GM21515 (cell line): Measurements from ENCODE around the gene FOXF2.
"Not testable (repeated sequence)": the region's sequence is repeated elsewhere in the genome, so short reads cannot be mapped to it uniquely, and the experiment has no call there.

Source experiments
- ATAC-seq: cut with Tn5 transposase; IDR thresholded peaks from one replicate; pipeline ENCODE4 v1.9.1; 2021; ENCODE audit not compliant: unreplicated experiment

FOXF2 gene

DNA sequence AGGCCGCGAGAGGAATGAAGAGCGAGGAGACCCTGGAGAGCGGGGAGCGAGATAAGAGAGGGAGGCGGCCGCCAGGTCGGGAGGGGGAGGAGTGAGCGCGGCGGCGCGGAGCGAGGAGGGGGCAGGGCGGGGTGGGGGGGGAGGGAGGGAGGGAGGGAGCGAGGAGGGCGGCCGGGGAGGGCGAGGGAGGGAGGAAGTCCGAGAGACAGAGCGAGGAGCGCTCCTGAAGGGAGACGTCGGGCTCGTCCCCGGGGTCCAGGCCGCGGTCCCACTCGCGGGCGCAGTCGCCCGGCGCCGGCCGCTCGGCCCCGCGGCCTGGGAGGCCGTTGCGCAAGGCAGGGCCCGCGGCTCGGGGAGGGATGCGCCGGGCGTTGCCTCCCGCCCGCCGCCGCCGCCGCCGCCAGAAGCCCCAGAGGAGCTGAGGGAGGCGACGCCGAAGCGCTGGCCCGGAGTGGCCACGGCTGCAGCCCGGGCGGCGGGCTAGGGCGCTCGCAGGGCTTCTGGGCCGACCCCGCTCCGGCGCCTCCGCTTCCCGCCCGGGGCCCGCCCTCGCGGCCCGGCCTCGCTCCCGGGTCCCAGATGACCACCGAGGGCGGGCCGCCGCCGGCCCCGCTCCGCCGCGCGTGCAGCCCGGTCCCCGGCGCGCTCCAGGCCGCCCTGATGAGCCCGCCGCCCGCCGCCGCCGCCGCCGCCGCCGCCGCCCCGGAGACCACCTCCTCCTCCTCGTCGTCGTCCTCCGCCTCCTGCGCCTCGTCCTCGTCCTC is at the start of gene FOXF2:
Gene FOXF2, plus strand, starts transcription at position 208 of the 764 bp plus-strand sequence. Its CDS starts 372 bp downstream, at position 580.
- ATAC-seq, result no peak

DNA sequence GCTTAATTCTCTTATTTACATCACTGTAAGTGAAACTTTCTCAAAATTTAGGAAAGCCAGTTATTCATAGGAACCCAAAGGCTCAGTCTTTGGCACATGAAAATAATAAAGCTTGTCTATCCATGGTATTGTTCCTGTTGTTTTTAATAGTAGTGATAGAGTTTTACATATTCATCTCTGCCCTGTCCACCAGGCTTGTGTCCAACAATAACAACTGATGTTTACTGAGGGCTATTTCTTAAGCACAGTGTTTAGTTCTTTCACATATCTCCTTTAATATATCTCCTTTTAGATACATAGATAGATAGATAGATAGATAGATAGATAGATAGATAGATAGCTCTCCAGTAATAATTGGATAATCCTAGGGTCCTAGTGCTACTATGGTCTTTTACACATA is 43.3 kb upstream of the FOXF2 start:
- no peak for ATAC-seq

DNA sequence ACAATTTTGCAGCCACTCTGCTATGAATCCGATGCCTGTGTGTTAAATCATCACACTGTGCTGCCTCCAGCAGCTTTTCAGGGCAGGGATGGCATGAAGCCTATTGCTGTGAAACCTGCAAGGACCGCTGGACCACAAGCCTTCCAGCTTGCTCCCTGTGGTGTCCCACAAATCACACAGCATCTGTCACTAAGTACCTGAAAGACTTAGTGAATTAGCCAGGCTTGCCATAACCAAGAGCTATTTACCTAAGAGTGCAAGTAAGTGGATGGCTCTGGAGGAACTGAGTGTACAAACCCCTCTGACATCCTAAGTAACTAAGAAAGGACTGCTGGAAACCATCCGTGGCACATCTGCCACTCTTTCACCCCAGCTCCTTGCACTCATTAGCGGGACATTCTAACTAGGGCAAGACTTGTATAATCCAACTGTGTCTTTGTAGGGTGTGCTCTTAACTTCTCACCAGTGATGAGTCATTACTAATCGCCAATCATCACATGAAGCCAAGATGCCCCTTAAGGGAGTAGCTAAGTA is 42.8 kb upstream of the FOXF2 start:
- no peak for ATAC-seq

DNA sequence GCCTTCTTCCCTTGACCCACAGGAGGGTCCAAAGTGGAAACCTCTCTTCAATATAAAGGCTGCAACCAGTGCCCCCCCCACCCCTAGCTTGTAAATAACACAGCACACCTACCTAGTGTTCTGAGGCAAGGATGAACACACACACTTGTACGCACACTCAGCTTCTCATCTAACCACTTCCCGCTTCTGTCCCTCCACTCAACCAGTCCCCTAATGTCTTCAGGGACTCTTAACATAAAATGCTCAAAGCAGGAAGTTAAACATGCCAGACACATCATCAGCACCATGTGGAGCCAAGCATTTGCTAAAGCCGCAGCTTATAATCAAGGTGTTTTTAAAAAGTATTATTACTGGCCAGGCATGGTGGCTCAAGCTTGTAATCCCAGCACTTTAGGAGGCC is 42.2 kb upstream of the FOXF2 start:
- no peak for ATAC-seq

DNA sequence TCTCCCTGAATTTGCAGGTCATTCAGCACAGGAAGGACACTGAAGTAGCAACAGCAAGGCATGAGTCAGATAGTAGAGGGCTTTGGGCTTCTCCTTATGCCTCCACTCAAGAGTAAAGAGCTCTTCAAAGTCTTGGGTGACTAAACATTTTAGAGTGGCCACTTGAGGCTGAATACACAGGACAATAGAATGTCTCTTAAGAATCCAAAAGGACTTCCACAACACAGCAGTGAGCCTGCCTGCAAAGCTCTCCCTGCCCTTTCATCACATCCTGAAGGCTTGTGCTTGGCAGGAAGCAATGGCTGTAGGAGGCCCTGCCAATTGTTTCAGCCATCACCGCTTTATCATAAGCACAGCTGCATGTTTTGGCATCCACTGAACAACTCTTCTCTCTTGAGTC is 40.7 kb upstream of the FOXF2 start:
- no peak for ATAC-seq

DNA sequence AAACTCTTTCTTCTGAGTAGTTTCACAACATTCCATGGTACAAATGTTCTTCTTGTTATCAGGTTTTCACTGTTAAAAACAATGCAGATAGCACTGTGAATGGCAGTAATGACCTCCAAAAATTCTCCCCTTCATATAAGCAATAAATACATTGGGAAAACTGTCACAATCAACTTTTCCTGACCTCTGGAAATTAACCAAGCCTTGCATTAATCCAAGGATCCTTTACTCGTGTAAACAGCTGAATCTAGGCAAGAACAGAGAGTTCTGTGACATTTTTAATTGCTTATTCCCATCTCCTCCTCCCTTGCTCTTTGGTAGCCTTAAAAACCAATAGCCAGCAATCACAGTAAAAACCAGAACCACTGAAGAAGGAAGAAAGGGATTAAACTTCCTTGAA is 39.7 kb upstream of the FOXF2 start:
- no peak for ATAC-seq

DNA sequence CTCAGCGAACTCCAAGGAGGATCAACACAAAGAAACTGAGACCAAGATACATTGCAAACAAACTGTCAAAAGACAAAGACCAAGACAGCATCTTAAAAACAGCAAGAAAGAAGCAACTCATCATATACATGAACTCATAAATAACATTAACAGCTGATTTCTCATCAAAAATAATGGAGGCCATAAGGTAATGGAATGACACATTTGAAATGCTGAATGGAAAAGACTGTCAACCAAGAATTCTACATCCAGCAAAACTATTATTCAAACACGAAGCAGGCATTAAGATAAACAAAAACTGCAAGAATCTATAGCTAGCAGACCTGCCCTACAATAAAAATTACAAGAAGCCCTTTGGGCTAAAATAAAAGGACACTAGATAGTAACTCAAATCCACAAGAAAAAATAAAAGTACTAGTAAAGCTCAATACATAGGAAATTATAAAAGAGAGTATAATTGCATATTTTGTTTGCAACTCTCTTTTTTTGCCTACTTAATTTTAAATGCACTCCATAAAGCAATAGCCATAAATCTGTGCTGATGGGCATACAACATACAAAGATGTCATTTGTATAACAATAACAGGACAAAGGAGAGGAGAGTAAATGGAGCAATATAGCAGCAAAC is 37.9 kb upstream of the FOXF2 start:
- no peak for ATAC-seq

DNA sequence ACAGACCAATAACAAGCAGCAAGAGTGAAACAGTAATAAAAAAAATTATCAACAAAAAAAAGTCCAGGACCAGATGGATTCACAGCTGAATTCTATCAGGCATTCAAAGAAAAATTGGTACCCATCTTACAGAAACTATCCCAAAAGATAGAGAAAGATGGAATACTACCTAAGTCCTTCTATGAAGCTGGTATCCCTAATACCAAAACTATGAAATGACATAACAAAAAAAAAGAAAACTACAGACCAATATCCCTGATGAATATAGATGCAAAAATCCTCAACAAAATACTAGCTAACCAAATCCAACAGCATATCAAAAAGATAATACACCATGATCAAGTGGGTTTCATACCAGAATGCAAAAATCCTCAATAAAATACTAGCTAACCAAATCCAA is 34.3 kb upstream of the FOXF2 start:
- ATAC-seq, result not testable (repeated sequence)

DNA sequence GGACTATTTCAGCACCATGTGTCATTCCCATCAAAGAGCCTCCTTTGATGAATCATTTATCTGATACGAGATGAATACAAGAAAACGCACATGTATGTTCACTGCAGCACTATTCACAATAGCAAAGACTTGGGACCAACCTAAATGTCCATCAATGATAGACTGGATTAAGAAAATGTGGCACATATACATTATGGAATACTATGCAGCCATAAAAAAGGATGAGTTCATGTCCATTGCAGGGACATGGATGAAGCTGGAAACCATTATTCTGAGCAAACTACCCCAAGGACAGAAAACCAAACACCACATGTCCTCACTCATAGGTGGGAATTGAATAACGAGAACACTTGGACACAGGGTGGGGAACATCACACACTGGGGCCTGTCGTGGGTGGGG is 27.7 kb upstream of the FOXF2 start:
- ATAC-seq, result not testable (repeated sequence)

DNA sequence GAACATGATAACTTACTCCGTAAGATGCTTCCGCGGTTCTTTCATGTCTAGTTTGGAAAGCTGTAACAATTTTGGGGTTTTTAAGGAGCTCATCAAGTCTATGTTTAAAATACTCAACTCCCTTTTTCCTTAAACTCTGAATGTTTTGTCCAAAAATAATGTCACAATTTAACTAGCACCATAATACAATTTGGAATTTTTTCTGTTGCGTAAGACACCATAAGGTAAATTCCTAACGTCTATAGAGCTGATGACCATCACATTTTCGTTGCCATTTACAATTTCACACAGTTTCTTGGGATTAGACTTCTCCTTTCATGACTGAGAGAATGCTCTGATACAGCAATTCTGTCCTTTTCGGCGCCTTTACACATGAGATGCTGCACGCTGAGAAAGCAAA is 26.7 kb upstream of the FOXF2 start:
- ATAC-seq, result no peak

DNA sequence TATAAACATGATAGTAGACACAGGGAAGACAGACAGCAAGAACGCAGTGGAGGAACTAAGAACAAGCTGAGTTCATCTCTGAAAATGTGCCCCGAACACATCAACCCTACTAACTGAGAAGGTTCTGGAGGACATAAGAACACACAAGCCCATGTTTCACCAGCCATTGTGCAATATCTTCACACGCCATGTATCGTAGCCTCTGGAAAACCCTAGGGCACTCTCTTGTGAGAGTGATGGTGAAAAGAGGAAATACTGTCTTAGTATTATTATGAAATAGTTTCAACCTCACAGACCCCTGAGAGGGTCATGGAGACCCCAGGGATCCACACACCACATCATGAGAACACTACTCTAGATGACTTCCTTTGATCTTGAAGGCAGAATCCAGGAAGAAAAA is 26.1 kb upstream of the FOXF2 start:
- no peak for ATAC-seq

DNA sequence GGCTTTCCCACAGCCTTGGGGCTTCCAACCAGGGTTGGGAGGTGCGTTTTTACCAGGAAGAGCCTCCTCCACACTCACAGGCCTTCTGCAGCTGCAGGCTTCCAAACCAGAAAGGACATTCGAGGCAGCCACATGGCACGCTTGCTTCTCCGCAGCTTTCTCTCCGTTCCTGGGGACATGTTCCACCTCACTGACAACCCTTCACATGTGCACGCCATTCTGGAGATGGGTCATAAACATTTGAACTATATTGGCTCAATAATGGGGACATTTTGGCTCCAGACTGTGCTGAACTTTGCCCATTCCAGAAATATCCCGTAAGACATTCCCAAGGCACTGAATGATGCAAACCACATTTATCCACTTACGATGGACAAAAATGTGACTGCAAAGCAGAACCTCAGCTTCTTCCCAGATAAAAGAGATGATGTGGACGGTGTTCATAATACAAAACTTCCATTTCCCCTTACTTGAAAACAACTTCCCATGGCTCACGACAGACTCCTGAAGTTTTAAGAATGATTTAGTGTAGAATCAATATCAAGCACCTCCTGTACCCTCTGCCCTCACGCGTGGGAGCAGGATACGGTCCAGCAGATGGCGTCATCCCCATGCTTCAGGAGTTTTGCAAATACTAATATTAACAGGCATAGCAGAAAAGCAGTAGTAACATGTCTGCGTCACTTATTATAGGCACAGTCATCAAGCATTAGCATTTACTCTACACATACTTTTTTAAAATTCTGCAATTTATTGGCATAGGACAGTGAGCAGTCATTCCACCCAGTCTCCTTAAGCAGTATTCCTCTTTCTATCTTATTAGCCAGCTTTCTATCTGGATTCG is 25.4 kb upstream of the FOXF2 start:
- no peak for ATAC-seq

DNA sequence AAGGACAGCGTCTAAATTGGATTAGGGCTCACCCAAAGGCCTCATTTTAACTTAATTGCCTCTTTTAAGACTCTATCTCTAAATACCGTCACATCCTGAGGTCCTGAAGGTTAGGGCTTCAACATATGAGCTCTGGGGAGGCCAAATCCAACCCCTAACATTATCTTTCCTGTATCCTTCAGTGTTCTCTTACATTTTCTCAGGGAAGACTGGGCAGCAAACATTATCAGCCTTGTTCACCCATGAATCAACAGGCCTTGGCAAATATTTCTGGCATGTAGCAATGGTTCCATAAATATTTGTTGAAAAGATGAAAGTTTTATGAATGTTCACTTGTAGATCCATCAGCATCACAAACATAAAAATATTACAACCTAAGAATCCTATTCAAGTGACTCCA is 24.6 kb upstream of the FOXF2 start:
- ATAC-seq, result no peak

DNA sequence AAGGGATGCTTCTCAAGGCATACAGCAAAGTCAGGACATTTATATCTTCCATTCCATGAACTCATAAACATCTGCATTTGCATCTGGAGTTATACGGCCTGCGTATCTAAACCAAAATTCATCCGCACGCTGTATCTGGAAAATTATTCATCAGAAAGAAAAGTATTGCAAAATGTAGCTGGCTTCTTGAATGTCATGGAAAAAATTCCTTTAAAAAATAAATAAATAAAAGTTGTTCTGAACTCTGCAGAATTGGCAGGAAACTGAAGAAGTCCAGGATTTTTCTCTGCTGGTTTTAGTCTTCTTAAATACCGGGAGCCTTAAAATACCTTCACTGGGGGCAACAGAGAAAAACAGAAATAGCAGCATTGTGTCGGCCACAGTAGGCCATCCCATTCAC is 23.7 kb upstream of the FOXF2 start:
- ATAC-seq, result no peak

DNA sequence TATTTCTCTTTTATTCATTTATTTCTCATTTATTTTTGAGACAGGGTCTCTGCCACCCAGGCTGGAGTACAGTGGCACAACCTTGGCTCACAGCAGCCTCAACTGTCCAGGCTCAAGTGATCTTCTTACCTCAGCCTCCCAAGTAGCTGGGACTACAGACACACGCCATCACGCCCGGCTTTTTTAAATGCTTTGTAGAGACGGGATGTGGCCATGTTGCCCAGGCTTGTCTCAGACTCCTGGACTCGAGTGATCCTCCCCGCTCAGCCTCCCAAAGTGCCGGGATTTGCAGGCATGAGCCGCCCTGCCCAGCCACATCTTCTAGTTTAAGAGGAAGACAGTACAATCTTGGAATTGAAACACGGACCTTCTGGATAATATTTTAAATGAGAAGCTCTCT is 21.6 kb upstream of the FOXF2 start:
- ATAC-seq, result no peak

DNA sequence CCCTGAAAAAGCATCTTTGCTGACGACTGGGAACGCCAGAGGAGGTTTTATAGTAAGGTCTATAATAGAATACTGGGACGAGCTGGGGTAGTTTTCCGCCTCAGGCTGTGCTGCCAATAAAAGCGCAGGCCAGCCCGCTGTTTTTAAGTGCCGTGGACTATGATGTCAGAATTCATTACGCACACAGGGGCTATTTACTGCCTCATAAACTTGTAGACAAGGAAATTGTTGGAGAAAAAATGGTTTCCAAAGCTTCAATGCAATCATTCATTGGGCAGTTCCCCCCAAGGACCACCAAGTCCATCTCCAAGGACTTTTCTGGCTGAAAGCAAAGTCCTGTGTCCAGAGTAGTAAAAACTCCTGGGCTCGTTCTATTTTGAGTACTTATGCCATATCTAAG is 20.4 kb upstream of the FOXF2 start:
- ATAC-seq, result no peak

DNA sequence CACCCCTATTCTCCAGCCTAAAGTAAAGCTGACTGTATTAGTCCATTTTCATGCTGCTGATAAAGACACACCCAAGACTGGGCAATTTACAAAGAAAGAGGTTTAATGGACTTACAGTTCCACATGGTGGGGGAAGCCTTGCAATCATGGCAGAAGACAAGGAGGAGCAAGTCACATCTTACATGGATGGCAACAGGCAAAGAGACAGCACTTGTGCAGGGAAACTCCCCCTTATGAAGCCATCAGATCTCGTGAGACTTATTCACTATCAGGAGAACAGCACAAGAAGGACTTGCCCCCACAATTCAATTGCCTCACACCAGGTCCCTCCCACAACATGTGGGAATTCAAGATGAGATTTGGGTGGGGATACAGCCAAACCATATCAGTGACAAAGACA is 19.7 kb upstream of the FOXF2 start:
- not testable (repeated sequence) for ATAC-seq

DNA sequence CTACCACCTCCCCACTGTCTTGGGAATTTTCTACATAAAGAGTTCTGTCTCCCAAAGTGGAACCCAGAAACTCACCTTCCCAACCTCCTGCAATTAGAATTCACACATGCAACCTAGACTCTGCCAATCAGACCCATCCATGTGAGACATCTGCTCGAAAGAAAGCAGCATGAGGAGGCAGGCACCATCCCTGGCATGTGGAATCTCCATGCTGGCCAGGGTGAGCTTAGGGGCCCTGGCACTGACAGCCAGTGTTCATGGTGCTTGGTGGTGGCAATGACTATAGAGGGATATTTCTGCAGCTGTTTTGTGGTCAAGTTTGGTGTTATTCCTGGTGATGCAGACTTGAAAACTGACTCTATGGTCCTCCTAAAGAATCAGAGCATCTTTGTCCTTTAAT is 17.4 kb upstream of the FOXF2 start:
- ATAC-seq, result no peak

DNA sequence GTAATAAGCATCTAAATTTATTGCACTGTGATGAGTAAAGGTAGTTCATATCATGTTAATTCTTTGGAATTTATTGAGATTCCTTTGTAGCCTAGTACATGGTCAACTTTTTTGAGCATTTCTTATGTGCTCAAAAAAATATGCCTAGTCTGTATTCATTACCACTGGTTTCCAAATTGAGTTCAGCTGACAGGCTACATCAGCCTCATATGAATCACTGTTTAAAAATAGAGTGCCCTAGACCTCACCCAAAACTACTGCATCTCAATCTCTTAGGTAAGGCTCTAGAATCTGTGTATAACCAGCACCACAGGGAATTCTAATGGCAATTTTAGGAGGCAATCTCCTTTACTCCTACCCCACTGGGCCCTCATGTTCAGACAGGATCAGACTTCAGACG is 16.7 kb upstream of the FOXF2 start:
- no peak for ATAC-seq

DNA sequence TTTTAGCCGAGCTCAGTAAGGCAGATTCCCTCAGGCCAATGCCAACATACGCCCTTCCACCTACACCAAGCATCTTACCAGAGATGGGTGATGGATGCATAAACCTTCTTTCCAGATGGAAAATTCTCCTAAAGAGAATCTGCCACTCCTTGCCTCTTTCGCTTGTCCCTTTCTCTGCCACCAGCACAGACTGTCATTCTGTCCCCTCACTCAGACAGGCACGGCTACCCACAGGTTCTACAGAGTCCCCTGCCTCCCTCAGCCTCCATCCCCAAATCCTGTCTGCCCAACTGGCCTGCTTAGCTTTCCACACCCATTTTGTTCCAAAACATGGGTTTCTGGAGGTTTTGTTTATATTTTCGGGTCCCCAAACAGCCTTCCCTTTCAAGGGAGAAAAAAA is 12.7 kb upstream of the FOXF2 start:
- no peak for ATAC-seq

DNA sequence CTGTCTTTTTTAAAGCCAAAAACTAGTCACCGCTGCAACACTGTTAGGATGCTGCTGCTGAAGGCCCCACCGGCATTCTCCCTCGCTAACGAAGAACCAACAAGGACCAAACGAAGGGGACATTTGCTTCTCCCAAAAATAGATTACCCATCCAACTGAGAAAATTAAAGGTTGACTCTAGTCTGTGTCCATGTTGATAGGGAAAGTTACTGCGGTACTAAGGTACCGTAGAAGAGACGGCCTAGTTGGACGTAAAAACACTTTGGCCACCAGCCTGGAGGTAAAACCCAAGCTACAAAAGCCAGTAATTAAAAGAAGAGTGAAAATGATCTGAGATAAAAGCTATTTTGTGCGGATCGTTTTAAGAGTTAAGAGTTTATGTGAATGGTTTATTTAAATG is 11.8 kb upstream of the FOXF2 start:
- no peak for ATAC-seq
